ENCODE data around the gene VPS54. TPM values are rescaled to one million over a fixed set of nuclear protein-coding genes. Genes with fewer than 3 reads are reported as not detected.

Gene VPS54
- total RNA-seq, 1 donor from 2014 or later, result 8.8 TPM

DNA sequence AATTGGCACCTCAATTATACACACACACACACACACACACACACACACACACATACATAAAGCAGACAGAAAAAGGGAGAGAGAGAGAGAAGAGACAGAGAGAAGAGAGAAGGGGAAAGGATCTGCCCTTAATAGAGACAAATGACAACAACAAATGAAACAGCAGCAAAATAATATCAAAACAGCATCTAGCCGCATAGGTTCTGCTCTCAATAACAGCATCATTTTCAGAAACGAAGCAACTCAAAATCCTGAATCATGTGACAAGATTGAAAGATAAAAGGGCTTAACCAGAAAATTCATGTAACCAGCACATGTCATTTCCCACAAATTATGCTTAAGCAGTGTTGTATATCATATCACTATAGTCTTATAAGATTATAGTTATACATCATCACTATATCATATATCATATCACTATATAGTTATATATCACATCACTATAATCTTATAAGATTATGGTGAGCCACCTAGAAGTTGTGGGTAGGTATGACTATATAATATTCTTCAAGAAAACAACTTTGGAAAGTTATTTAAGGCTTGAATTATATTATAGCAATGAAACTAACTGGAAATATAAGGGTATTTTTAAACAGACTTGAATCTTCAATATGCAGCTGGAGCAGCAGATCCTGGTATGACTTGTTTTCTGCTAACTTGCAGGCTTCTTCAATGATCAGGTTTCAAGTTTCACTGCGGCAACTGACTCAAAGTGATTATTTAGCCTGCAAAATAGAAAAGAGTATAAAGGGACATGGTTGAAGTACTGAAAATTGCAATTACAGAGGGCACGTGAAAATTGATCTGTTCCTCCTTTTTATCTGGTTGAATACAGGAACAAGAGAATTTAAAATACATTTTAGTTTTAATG lies 16.1 kb upstream of the VPS54 start:
- ATAC-seq (ENCODE audit: poor library complexity) (no peak), DNase-seq (no peak)
- intact Hi-C loops (cut with DNase I), result no loop called here

DNA sequence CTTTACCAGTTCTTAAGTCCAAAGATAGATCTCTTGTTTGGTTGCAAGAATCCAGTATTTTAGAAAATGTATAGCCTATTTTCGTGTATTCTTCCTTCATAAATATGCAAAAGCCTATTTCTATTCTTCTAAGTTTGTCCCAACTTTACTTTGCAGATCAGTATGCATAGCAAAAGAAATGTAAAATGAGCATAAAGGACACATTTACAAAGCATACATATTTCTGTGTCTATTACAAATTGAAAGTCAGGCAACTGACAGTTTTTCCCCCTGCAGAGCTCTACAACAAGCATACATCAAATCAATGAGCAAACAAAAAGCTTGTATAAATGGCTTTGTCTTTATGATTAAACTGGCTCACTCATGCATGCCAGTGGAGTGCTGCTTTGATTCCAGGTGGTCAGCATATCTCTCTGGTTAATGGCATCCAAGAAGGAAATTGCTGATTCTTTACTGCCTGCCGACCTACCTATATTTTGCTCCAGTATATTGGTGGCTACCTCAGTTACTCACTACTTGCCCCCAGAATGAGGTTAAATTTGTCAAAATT lies 10.0 kb upstream of the VPS54 start:
- DNase-seq, result no peak
- intact Hi-C loops (cut with DNase I), result no loop called here
- ATAC-seq (ENCODE audit: poor library complexity), result no peak

DNA sequence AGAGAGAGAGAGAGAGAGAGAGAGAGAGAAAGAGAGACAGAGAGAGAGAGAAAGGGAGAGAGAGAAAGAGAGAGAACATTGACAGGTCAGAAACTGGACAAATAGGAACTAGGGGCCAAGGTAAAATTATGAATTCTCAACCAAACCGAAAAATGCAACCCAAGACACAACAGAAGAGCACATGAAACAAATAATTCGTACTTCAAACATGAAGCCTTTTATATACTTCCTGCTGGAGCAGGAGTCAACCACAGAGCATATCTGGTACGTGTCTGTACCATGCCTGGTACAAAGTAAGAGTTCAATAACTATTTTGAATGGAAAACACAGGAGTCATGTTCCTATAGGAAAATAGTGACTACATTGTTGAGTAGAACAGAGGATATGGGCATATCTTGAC lies 6.5 kb upstream of the VPS54 start:
- no peak for ATAC-seq (ENCODE audit: poor library complexity)
- DNase-seq, result no peak
- intact Hi-C loops (cut with DNase I), result no loop called here

DNA sequence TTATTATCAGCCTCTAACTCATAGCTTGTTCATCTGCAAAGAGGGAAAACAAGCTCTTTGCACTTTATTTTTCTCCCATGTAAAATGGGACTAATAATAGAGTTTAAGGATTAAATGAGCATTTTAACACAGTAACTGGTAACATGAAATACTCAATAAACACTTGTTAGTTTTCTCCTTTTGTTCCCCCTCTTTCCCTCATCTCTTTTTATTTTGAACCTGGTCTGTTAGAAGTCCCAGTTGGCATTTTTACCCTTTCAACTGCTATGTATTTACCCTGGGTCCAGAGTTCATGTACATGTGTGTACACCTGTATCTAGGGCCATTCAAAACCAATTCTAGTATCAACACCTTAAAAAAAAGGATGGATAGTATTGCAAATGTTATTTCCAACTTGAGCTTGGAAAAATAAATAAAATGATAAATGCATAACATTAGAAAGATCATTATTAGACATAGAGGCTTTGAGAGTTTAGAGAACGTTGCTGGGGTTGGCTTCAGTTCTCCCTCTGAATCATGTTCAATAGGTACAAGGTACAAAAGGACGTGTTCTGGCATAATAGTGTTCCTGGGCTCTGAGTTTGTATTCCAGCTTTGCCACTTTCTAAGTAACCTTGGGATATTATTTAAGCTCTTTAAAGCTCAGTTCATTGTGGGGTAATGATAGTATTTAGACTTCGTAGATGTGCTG lies 5.2 kb upstream of the VPS54 start:
- DNase-seq (no peak), ATAC-seq (ENCODE audit: poor library complexity) (no peak)
- intact Hi-C loops (cut with DNase I), result no loop called here

DNA sequence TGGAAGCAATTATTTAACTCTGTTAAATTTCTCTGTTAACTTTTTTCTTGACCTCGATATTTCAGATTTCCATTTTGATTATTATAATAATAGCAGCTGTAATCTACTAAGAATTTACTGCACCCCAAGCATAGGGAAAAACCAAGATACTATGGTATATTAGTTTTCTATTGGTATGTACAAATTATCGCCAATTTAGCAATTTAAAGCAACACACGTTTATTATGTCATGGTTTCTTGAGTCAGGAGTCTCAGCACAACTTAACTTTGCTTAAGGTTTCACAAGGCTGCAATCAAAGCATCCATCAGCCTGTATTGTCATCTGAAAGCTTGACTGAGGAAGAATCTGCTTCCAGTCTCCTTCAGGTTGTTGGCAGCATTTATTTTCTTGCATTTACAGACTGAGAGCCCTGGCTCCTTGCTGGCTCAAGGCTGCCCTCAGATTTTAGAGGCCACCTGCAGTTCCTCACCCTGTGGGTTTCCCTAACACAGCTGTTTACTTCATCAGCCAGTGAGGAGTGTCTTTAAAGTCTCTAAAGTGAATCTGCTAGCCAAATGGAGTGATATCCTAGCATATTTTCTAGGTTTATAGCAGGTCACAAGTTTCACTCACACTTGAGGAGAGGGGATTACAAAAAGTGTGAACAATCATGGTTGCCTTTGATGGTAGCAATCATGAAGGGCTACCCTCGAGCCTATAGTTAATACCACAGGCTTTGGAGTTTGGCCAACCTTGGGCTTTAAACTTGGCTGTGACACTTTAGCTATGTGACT lies 4.4 kb upstream of the VPS54 start:
- intact Hi-C loops (cut with DNase I), result no loop called here
- DNase-seq (no peak), ATAC-seq (ENCODE audit: poor library complexity) (no peak)

DNA sequence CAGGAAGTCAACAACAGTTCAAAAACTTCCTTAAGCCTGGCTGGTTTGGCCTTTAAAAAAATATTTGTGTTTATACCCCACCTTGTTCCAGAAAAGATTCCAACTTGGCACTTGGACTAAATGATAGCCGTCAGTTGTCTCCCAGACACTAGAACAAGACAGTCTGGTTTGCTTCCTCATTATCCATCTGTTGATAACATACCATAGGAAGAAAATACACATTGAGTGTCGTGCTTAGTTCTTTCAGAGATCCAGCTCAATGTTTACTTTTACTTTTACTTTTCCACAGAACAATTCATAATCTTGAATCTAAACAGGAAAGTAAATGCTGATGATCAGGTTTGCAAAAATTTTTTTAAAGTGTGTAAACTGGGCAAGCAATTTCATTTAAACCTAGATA lies 2.4 kb upstream of the VPS54 start:
- ATAC-seq (ENCODE audit: poor library complexity) (no peak), DNase-seq (no peak)
- intact Hi-C loops (cut with DNase I), result no loop called here

DNA sequence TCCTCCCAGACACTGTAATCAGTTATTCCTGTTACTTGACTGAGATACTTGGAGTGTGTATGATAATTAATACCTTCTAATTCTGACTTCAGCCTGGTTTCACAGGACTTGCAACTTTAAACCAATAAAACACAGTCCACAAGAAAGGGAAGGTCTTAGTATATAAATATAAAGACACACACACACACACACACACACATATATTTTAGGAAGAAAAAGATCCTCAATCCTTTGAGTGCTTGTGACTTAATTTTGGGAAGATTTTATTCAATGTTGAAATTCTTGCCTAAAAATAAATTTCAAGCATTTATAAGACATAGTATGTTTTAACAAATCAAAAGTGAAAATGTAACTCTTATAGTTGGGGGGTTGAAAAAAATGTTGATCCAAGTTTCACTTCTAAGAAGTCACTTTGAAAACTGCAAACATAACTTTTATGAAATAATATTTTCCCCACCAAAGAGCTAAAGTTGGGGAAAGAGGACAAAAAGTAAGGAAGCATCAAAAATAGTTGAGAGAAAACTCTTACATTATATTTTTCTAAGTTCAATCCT lies 824 bp upstream of the VPS54 start:
- ATAC-seq (ENCODE audit: poor library complexity) (no peak), DNase-seq (no peak)
- intact Hi-C loops (cut with DNase I), result no loop called here

DNA sequence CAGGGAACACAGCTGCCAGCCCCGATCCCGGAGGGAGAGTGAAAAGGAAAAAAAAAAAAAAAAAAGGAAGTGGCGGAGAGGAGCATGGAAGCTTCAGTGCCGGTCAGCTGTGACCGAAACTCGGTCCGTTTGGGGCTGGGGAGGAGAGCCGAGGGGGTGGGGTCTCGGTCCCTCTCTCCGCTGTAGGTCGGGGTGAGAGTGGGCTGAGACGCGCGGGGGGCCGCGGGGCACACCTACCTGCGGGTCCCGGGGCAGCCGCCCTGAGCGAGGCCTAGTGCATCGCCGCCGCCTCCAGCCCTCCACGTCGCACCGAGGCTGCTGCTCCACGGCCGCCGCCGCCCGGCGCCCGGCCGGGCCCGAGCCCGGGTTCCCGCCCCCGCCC lies 536 bp downstream of the VPS54 start:
- ATAC-seq (ENCODE audit: poor library complexity), result peak; percentile 63
- DNase-seq, result peak; percentile 76
- intact Hi-C loops (cut with DNase I), result no loop called here

DNA sequence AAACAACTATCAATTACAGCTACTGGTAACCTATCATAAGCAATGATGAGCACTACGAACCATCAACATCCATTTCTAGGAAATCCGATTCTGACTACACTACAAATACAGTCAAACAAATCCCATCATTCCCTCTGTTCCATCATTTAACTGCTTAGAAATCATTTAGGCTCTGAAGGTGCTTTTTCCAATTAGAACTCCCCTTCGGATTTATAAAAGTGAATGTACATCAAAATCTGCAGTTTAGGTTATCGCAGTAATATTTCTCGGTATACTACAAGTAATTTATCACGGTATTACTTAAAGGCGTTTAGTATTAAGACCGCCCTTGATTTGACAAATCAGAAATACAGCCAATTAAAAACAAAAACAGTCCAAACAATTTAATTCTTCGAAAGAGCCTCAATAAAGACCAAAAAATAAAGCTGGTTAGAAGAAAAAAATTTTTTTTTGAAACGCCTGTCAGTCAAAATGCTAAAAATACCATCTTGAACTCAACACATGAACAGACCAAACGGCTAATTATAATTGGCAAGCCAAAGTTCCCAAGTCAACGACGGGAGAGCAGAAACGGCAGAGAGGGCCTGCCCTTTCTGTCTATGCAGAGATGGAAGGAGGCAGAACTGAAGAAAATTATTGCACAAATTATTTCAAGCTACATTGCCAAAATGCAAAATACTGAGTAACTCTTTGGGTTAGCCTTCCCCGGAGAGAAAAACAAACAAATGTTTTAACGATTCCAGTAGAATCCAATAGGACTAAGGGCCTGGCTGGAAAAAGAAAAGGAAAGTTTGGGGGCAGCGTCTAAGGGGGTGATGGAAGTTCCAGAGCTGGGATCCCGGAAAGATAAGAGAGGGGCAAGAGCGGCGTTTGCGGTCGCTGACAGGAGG lies 1.2 kb downstream of the VPS54 start:
- peak; percentile 53 for ATAC-seq (ENCODE audit: poor library complexity)
- intact Hi-C loops (cut with DNase I), result no loop called here
- no peak for DNase-seq

DNA sequence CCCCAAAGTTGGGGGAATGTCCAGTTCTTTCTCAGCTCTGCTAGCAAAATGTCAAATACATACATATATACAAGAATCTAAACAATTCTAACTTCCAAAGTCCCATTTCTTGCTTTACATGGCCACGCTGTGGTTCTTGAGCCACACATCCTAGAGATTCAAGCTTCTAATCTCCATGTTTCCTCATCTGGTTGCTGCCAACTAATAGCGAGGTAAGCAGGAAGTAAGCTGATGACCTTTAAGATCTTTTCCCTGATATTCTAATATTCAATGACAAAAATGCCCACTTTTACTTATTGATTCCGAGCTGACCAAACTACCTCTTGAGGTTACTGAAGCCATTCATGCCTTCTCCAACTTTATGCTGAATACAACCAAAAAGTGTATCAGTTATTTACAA lies 3.3 kb downstream of the VPS54 start:
- intact Hi-C loops (cut with DNase I), result no loop called here
- no peak for ATAC-seq (ENCODE audit: poor library complexity)

DNA sequence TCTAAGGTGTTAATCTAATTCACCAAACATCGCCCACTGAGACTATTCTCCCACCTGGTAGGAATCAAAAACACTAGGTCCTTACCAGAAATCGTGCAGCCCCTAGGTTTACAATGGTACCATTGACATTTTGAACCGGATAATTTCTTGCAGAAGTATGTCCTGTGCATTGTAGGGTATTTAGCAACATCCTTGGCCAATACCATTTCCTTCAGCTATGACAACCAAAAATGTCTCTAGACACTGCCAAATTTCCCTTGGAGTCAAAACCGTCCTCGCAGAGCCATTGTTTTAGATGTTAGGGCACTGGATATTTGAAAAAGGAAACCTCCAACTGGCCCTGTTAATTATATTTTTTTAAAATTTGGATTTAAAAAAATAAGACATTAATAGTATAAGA lies 3.8 kb downstream of the VPS54 start:
- DNase-seq, result no peak
- intact Hi-C loops (cut with DNase I), result no loop called here
- no peak for ATAC-seq (ENCODE audit: poor library complexity)

More for the DNA sequence above, 3.3 kb downstream of the VPS54 start:
- no peak for DNase-seq

DNA sequence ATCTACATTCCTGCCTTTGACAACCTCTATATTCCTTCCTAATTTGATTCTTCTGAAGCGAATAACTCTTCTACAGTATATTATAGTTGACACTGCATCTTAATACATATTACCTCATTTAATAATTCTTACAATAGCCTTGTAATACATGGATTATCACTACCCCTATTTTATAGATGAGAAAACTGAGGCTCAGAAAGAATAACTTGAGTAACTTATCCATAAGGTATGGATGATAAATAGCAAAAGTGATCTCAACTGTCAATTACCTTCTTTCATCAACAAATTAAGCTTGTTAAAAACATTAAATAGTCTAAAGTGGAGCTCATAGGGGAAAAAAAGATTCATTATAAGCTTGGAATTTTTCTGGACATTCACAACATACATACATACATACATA lies 4.6 kb downstream of the VPS54 start:
- ATAC-seq (ENCODE audit: poor library complexity), result no peak
- no peak for DNase-seq
- intact Hi-C loops (cut with DNase I), result no loop called here

DNA sequence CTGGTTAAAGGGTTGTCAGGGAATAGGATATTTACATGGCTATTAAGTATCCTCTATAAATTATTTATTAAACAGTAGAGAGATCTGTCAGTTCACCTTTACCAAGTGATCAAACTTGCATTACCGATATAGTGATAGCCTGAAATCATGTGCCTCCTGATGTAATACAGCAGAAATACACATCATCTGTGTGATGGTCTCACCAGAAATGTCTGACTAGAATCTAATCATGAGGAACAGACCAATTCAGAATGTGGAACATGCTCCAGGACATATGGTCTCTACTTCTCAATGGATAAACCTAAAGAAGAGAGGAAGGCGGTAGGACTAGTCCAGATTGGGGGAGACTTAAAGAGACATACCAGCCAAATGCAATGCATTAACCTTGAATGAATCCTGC lies 6.2 kb downstream of the VPS54 start:
- DNase-seq (no peak), ATAC-seq (ENCODE audit: poor library complexity) (no peak)
- intact Hi-C loops (cut with DNase I), result no loop called here

DNA sequence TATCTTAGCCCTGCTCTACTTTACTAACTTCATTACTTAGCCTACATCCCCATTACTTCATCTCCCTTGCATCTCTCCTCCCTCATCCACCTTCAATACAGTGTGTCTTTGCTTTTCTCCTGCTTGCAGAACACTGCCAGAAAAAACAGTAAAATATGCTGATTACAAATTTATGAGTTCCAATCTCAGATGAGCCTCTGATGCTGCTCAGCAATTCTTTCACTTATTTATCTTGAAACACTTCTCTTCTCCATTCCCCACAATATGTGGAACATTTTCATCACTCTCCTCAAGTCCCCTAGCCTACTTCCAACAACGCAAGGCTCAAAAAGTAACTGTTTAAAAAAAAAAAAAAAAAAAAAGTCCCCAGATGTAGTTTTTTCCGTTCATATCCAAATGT lies 7.1 kb downstream of the VPS54 start:
- no peak for DNase-seq
- no peak for ATAC-seq (ENCODE audit: poor library complexity)
- intact Hi-C loops (cut with DNase I), result no loop called here

DNA sequence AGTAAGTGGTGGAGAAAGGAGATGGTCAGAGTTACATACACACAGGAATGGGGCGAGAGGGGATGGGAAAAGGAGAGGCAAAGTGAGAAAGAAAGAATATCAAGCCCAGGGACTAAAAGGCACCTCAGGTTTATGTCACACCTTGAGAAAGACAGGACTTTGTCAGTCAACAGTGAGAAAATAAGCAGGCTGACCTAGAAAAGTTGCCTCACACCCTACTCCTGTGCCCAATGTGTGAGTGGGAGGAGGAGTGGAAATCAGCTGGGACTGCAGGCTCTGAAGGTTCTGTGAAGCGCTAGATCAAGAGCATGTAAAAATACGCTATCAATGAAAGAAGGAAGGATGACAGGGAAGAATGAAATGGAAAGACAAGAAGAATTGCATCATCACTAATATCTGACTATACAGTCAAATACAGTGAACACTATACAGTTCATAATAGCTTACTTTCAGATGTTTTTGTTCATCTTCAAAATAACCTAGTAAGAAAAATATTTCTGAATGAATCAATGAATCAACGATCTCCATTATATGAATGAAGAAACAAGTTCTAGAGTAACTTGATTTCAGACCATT lies 10.7 kb downstream of the VPS54 start:
- intact Hi-C loops (cut with DNase I), result no loop called here
- DNase-seq (no peak), ATAC-seq (ENCODE audit: poor library complexity) (peak; percentile 41)

DNA sequence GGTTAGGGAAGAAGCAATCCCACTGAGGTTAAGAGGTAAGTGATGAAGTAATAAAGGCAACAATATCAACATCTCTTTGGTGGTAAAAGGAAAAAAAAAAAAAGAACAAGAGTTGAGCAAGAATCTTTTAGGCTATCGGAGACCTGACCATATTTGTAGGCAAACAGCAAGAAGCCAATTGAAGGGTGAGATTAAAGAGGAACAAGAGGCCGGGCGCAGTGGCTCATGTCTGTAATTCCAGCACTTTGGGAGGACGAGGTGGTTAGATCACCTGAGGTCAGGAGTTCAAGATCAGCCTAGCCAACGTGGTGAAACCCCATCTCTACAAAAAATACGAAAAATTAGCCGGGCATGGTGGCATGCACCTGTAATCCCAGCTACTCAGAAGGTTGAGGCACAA lies 11.3 kb downstream of the VPS54 start:
- intact Hi-C loops (cut with DNase I), result no loop called here

DNA sequence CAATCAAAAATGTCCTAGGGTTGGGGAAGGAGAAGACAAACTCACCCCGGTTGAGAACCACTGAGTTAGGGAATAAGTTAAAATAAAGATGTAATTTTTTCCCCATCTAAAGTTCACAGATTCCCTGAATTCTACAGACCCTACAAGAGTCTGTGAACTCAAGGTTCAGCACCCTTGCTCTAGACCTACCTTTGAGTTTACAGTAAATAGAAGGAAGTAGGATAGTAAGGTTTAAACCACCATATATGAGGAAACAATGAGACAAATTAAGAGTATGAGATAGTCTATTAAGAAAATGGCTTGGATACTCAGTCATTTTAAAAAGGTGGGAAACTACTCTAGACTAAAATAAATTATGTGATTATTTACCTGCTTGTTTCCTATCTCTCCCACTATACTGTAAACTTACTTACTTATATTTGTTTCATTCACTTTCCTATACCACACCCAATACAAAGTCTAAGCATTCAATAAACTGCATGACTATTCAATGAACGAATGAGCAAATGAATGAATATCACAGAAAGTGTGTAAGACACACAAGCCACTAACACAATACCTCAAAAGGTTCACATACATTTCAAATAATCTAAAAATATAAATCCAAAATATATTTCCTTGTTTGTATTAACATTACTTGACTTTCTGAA lies 13.4 kb downstream of the VPS54 start:
- DNase-seq (no peak), ATAC-seq (ENCODE audit: poor library complexity) (no peak)
- intact Hi-C loops (cut with DNase I), result no loop called here

More for the DNA sequence above, 11.3 kb downstream of the VPS54 start:
- DNase-seq, result no peak
- ATAC-seq (ENCODE audit: poor library complexity), result no peak
